Mucosa of stomach (tissue), 1 donor: ENCODE data around the gene C11orf98.
A peak's percentile ranks its signal among the peaks of the same experiment; 100 is the strongest.
"Not testable (repeated sequence)": the region's sequence is repeated elsewhere in the genome, so short reads cannot be mapped to it uniquely, and the experiment has no call there.

Experiments
- H3K27me3 ChIP-seq: one replicate; pipeline ENCODE4 v1.7.0; 2013; ENCODE audit warnings: mild to moderate bottlenecking, low read length; ENCODE audit not compliant: control insufficient read depth, insufficient read depth
- H3K36me3 ChIP-seq: one replicate; pipeline ENCODE4 v1.7.0; 2013; ENCODE audit warnings: low read length; ENCODE audit not compliant: control insufficient read depth, insufficient read depth
- H3K4me1 ChIP-seq: one replicate; pipeline ENCODE4 v1.7.0; 2013; ENCODE audit warnings: mild to moderate bottlenecking, low read length; ENCODE audit not compliant: control insufficient read depth, insufficient read depth
- H3K4me3 ChIP-seq: one replicate; pipeline ENCODE4 v1.7.0; 2013; ENCODE audit warnings: low read length
- H3K9ac ChIP-seq: one replicate; pipeline ENCODE4 v1.7.0; 2013; ENCODE audit warnings: mild to moderate bottlenecking, low read length, moderate library complexity
- H3K9me3 ChIP-seq: one replicate; pipeline ENCODE4 v1.7.0; 2013; ENCODE audit warnings: mild to moderate bottlenecking, low read length, moderate library complexity; ENCODE audit not compliant: control insufficient read depth
- donor health status: Pancreatic carcinoma.

C11orf98 gene

DNA sequence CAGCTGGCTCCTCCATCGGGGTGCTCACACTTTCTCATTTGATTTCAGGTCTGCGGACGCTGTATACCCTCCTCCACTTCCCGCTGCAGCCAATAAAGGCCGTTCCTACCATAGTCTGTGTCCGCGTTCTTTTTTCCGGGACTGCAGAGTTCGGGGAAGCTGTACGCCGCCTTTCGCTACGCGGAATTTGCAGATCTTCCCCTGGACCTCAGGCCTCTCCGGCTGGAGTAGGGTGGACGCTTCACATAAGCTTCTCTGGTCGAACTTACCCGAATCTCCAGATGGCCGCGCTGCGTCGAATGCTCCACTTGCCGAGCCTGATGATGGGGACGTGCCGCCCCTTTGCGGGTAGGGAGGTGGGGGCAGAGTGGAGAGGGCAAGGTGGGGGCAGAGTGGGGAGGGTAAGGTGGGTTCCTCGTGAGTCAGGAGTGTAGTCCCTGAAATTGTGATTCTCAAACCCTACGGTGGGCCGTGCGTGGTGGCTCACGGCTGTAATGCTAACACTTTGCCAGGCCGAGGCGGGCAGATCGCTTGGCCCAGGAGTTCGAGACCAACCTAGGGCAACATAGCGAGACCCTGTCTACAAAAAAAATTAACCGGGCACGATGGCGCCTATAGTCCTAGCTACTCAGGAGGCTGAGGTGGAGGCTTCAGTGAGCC, 719 bp upstream of the C11orf98 start:
- Histone ChIP-seq H3K36me3 (peaks cover 11% of the 10 kb centered on the region), H3K9me3 (no peaks in the 10 kb centered on the region), H3K4me3 (peak overlapping the region; percentile 96), H3K4me1 (peaks cover 36% of the 10 kb centered on the region), H3K9ac (peak overlapping the region; percentile 79), H3K27me3 (no peaks in the 10 kb centered on the region)

DNA sequence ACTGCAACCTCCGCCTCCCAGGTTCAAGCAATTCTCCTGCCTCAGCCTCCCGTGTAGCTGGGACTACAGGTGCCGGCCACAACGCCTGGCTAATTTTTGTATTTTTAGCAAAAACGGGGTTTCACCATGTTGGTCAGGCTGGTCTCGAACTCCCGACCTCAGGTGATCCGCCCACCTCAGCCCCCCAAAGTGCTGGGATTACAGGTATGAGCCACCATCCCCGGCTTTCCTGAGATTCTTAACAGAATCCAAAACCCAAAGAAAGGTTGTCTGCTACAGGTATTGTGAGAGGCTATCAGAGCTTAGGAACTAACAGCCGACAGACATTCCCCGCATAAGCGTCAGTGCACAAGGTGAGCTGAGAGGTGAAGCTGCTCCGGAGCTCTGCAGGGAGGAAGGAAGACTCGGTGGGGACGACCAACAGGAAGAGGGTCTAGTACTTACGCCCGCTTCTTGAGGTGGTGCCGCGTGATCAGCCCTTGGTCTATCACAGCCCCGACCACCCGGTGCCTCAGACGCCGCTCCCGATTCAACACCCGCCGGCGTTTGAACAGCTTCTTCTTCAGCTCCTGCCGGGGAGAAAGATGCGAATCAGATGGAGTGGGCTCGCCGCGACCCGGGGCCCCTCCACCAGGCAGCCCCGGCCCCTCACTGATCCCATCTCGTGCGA, 470 bp downstream of the C11orf98 start:
- peak overlapping the region; percentile 96 for H3K4me3 ChIP-seq
- peaks cover 30% of the 10 kb centered on the region for H3K4me1 ChIP-seq
- peak overlapping the region; percentile 79 for H3K9ac ChIP-seq
- peaks cover 11% of the 10 kb centered on the region for H3K36me3 ChIP-seq
- no peaks in the 10 kb centered on the region for H3K9me3 ChIP-seq
- H3K27me3 ChIP-seq = no peaks in the 10 kb centered on the region

DNA sequence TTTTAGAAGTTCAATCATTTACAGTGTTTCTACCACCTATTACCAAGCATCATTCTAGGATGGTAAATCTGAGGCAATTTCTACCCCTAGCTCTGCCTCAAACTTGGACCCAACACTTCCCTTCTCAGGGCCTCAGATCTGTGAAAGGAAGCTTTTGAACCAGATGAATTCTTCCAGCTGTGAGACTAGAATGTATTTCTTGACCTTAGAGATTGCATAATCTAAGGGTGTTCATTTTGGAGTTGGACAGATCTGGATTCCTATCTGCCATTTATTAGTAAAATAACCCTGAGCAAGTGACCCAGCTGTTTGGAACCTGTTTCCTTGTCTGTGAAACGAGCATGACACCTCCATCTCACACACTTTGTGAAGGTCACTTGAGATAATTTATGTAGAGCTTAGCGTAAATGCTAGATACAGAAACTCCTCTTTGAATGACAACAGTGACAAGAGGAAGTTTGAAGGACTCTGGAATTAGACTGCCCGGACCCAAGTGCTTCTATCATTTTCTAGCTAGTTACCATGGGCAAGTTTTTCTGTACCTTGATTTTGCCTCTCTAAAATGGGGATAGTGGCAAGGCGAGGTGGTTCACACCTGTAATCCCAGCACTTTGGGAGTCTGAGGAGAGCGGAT, 8.1 kb downstream of the C11orf98 start:
- Histone ChIP-seq H3K27me3 (no peaks in the 10 kb centered on the region), H3K36me3 (no peaks in the 10 kb centered on the region), H3K9me3 (no peaks in the 10 kb centered on the region), H3K9ac (no peak overlapping the region), H3K4me3 (no peak overlapping the region), H3K4me1 (peaks cover 6% of the 10 kb centered on the region)

DNA sequence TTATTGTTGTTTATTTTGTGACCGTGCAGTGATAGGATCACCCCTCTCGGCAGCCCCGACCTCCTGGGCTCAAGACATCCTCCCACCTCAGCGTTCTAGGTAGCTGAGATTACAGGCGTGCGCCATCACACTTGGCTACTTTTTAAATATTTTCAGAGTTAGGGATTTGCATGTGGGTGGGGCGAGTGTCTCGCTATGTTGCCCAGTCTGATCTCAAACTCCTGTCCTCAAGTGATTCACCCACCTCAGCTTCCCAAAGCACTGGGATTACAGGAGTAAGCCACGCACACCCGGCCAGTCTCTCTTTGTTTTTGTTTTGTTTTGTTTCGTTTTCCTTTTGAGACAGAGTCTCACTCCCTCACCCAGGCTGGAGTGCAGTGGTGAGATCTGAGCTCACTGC, 10.7 kb downstream of the C11orf98 start:
- no peak overlapping the region for H3K9ac ChIP-seq
- no peaks in the 10 kb centered on the region for H3K9me3 ChIP-seq
- H3K4me1 ChIP-seq = peaks cover 12% of the 10 kb centered on the region
- no peak overlapping the region for H3K4me3 ChIP-seq
- H3K36me3 ChIP-seq = peaks cover 2% of the 10 kb centered on the region
- H3K27me3 ChIP-seq = no peaks in the 10 kb centered on the region

DNA sequence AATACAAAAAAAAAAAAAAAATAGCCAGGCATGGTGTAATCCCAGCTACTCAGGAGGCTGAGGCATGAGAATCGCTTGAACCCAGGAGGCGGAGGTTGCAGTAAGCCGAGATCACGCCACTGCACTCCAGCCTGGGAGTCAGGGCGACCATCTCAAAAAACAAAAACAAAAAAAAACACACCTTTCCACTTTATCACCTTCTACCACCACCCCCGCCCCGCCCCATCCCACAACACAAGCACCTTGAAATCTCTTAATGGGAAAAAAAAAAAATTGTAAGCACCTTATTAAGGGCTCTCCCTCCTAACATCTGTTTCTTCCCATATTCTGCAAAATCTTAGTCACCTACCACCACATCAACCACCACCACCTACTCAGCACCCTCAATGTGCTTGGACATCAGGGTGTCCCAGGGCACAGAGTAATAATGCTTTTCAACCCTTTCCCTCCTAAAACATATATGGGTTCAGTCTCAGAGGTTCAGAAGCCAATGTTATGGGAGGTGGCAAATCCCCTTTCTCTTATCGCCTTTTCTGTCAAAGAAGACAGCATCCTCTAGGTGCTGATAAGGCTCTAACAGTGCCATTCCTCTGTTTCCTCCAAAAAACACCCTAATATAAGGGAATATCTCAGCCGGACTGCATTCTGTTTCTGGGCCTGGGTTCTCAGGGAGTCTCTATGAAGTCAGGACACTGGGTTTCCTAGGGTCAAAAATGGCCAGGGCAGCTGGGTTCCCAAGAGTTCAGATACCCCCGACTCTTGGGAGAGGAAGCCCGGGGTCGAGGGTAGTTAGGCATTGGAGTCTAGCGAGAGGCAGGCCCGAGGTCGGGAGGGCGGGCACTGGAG, 12.6 kb downstream of the C11orf98 start:
- Histone ChIP-seq H3K4me1 (peaks cover 12% of the 10 kb centered on the region), H3K4me3 (peak overlapping the region; percentile 60), H3K36me3 (peaks cover 17% of the 10 kb centered on the region), H3K27me3 (no peaks in the 10 kb centered on the region), H3K9me3 (no peaks in the 10 kb centered on the region), H3K9ac (peak overlapping the region; percentile 86)

DNA sequence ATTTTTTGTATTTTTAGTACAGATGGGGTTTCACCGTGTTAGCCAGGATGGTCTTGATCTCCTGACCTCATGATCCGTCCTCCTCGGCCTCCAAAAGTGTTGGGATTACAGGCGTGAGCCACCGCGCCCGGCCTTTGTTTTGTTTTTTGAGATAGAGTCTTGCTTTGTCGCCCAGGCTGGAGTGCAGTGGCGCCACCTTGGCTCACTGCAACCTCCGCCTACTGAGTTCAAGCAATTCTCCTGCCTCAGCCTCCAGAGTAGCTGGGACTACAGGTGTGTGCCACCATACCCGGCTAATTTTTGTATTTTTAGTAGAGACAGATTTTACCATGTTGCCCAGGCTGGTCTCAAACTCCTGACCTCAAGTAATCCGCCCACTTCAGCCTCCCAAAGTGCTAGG, 14.7 kb downstream of the C11orf98 start:
- H3K36me3 ChIP-seq = peaks cover 17% of the 10 kb centered on the region
- not testable (repeated sequence) for H3K9me3 ChIP-seq, H3K4me3 ChIP-seq, H3K27me3 ChIP-seq, H3K9ac ChIP-seq
- H3K4me1 ChIP-seq = peaks cover 20% of the 10 kb centered on the region

DNA sequence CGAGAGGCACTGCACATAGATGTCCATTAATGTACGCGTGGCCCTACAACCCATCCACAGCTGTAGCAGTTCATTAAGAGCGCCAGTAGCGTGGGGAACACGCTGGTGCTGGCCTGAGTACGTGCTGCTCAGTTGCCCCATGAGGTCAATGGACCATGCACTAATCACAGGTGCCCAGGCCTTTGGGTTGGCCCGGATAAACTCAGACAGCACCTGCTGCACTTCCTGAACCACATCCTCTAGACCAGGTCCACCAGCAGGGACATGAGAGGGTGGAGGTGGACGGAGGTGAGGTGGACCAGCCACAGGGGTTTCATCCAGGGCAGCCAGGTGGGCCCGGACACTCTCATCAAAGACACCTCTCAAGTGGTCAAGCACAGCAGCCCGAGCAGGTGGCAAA, 15.5 kb downstream of the C11orf98 start:
- Histone ChIP-seq H3K9ac (no peak overlapping the region), H3K4me3 (no peak overlapping the region), H3K4me1 (peaks cover 25% of the 10 kb centered on the region), H3K27me3 (no peaks in the 10 kb centered on the region), H3K36me3 (peaks cover 17% of the 10 kb centered on the region), H3K9me3 (no peaks in the 10 kb centered on the region)

DNA sequence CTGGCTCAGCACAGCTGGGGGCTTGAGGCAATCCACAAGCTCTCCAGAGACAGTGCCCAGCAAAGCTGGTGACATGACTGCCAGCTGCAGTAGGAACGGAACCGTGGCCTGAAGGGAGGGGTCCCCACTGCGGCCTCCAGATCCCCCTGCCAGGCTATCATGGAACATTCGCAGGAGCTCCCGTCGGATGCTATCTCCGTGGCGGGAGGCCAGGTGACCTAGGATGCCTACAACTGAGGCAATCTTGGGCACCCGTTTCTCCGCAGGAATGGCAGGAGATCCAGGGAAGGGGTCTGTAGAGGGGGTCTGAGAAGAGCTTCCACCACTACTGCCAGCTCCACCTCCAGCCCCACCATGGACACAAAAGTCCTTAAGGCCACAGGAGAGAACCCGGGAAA, 16.0 kb downstream of the C11orf98 start:
- H3K27me3 ChIP-seq = no peaks in the 10 kb centered on the region
- H3K4me3 ChIP-seq = no peak overlapping the region
- peaks cover 17% of the 10 kb centered on the region for H3K36me3 ChIP-seq
- no peak overlapping the region for H3K9ac ChIP-seq
- no peaks in the 10 kb centered on the region for H3K9me3 ChIP-seq
- H3K4me1 ChIP-seq = peaks cover 25% of the 10 kb centered on the region

DNA sequence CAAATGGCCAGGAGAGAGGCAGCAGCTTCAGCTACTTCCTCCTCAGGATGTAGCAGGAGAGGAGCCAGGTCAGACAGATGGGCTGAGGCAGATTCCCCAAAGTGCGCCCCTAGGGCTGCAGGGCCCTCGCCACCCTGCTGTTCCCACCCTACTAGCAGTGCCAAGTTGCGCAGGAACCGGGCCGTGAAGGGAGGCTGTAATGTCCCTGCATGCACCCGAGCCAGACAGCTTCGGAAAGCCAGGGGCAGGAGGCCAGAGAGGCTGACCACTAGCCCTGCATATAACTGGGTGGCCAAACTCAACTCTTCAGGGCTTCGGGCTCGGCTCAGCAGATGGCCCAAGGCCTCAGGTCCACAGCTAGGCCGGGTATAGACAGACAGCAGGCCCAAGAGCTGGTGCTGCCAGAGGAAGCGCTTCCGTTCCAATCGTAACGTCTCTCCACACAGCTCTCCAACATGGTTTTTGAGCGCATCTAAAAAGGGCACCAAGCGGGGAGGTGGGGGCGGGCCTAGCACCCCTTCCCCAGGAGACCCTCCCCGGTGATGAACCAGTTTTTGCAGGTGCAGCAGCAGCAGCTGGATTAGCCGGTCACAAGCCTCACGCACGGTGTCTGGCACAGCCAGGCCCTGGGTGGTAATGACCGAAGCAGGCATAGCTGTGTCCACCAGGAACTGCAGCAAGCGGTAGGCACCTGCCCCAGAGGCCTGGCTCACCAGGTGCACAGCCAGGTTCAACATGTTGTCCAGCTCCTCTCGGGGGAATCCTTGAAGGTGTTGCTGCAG, 16.6 kb downstream of the C11orf98 start:
- Histone ChIP-seq H3K9ac (no peak overlapping the region), H3K4me1 (peaks cover 25% of the 10 kb centered on the region), H3K9me3 (no peaks in the 10 kb centered on the region), H3K27me3 (no peaks in the 10 kb centered on the region), H3K4me3 (no peak overlapping the region), H3K36me3 (peaks cover 17% of the 10 kb centered on the region)

DNA sequence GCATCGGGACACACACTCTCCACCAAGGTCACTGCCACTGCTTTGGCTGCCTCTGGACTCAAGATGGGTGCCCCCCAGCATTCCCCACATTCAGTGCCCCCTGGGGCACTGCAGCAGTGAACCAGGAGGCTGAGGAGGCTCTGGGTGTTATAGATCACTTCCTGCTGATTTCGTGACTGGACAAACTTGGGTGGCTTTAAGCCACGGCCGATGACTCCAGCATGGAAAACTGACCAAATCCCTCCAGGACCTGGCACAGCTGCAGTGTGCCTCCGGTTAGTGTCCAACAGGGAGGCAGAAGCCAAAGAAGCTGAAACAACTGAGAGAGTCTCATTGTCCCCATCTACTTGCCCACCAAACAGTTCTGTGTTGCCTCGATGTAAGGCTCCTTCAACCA, 17.4 kb downstream of the C11orf98 start:
- H3K27me3 ChIP-seq = no peaks in the 10 kb centered on the region
- H3K4me3 ChIP-seq = no peak overlapping the region
- H3K9me3 ChIP-seq = no peaks in the 10 kb centered on the region
- H3K4me1 ChIP-seq = peaks cover 25% of the 10 kb centered on the region
- H3K9ac ChIP-seq = no peak overlapping the region
- peaks cover 17% of the 10 kb centered on the region for H3K36me3 ChIP-seq

DNA sequence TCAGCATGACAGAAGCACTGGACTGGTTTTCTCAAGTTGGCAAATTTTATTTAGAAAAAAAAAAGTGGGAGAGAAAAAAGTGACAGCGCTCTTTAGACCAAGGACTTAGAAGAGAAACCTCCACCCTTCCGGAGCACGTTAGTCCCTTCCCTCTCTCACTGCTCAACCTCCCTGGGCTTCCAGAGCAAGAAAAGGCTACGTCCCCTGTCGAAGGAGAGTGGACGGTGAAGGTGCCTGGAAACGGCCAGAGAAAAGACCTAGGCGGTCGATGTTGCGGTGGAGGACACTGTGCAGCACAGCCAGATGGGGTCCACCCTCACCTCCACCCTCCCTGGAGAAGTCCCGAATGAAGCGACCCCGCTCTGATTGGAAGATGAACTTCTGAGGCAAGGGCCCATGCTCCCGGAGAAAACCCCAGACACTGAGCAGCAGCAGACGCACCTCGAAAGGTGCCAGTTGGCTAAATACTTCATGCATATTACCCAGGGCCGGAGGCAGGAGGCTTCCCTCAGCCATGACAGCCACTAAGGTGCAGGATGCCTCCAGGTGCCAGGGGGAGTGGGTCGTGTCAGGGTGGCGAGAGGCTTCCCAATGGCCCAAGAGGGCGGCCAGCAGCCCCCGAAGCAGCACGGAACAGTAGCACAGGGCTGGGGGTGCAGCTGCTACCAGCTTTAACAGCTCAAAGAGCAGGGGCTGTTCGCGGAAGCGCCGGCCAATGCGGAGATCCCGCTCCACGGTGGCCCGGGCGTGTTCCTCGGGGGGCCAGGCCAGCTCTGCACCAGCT, 18.0 kb downstream of the C11orf98 start:
- Histone ChIP-seq H3K4me3 (no peak overlapping the region), H3K27me3 (no peaks in the 10 kb centered on the region), H3K36me3 (peaks cover 17% of the 10 kb centered on the region), H3K9me3 (no peaks in the 10 kb centered on the region), H3K9ac (peak overlapping the region; percentile 22), H3K4me1 (peaks cover 21% of the 10 kb centered on the region)
